Subcutaneous abdominal adipose tissue (tissue), 5 donors: ENCODE results near the gene CAPS2.

Experiments used
- H3K27ac ChIP-seq: one replicate; pipeline ENCODE4 v1.7.0; 2013; ENCODE audit warnings: low read depth, mild to moderate bottlenecking, inconsistent platforms, low read length, moderate library complexity
- H3K27me3 ChIP-seq, 5 donors: one replicate each; pipeline ENCODE4 v1.7.0; 2013; ENCODE audit warnings: low read length in 5 of 5, inconsistent platforms in 1 of 5; ENCODE audit not compliant: control insufficient read depth in 5 of 5, insufficient read depth in 4 of 5
- H3K36me3 ChIP-seq, 5 donors: one replicate each; pipeline ENCODE4 v1.7.0; 2013; ENCODE audit warnings: low read length in 5 of 5; ENCODE audit not compliant: control insufficient read depth in 5 of 5, insufficient read depth in 5 of 5
- H3K4me1 ChIP-seq, 5 donors: one replicate each; pipeline ENCODE4 v1.7.0; 2013; ENCODE audit warnings: low read length in 5 of 5, mild to moderate bottlenecking in 3 of 5, moderate library complexity in 1 of 5; ENCODE audit not compliant: control insufficient read depth in 5 of 5, insufficient read depth in 5 of 5
- H3K4me3 ChIP-seq, 5 donors: one replicate each; pipeline ENCODE4 v1.7.0; 2013; ENCODE audit warnings: low read length in 5 of 5, low read depth in 1 of 5
- H3K9ac ChIP-seq, 5 donors: one replicate each; pipeline ENCODE4 v1.7.0; 2013; ENCODE audit warnings: low read length in 5 of 5, mild to moderate bottlenecking in 4 of 5, moderate library complexity in 3 of 5
- H3K9me3 ChIP-seq, 5 donors: one replicate each; pipeline ENCODE4 v1.7.0; 2013; ENCODE audit warnings: low read length in 5 of 5; ENCODE audit not compliant: control insufficient read depth in 5 of 5
- donor health status: healthy.
- donor health status: healthy.
- donor health status: healthy.
- donor health status: healthy.
- donor health status: healthy.

The CAPS2 gene

GRCh38 chr12:75329918-75330826 is at the start of gene CAPS2:
CAPS2 (minus strand) TSS chr12:75330324; CDS start chr12:75326498, 3,826 bp downstream.
- peak within 1 kb of the TSS in 4 of 5 donors; percentile 53 to 84 (median 72) for H3K9ac ChIP-seq
- peak within 1 kb of the TSS; percentile 37 for H3K27ac ChIP-seq

GRCh38 chr12:75378354-75378753 is 48.2 kb upstream of the CAPS2 start:
- no peaks in the 10 kb centered on the region for H3K9me3 ChIP-seq
- H3K9ac ChIP-seq, result no peak overlapping the region
- H3K27me3 ChIP-seq, result no peaks in the 10 kb centered on the region
- H3K27ac ChIP-seq, result no peak overlapping the region
- no peak overlapping the region for H3K4me3 ChIP-seq
- H3K4me1 ChIP-seq, result peaks cover 0 to 15% (median 4%) of the 10 kb centered on the region in 5 donors
- no peaks in the 10 kb centered on the region for H3K36me3 ChIP-seq

More at GRCh38 chr12:75329918-75330826, at the start of gene CAPS2:
- peaks cover 4 to 21% (median 17%) of the 10 kb centered on the region in 5 donors for H3K4me1 ChIP-seq
- no peaks in the 10 kb centered on the region for H3K27me3 ChIP-seq
- H3K9me3 ChIP-seq, result no peaks in the 10 kb centered on the region
- peak within 1 kb of the TSS; percentile 74 to 93 (median 82) for H3K4me3 ChIP-seq
- no peaks in the 10 kb centered on the region for H3K36me3 ChIP-seq

GRCh38 chr12:75374971-75375370 is 44.8 kb upstream of the CAPS2 start:
- H3K36me3 ChIP-seq, result peaks cover 0 to 5% (median 0%) of the 10 kb centered on the region in 5 donors
- H3K27me3 ChIP-seq, result no peaks in the 10 kb centered on the region
- H3K4me1 ChIP-seq, result peaks cover 0 to 15% (median 4%) of the 10 kb centered on the region in 5 donors
- H3K27ac ChIP-seq, result no peak overlapping the region
- H3K9ac ChIP-seq, result no peak overlapping the region
- no peaks in the 10 kb centered on the region for H3K9me3 ChIP-seq
- no peak overlapping the region for H3K4me3 ChIP-seq

- no peak overlapping the region for H3K9ac ChIP-seq
- peaks cover 0 to 5% (median 0%) of the 10 kb centered on the region in 5 donors for H3K36me3 ChIP-seq
- H3K27me3 ChIP-seq, result no peaks in the 10 kb centered on the region
- H3K4me3 ChIP-seq, result no peak overlapping the region
- no peaks in the 10 kb centered on the region for H3K9me3 ChIP-seq
- no peaks in the 10 kb centered on the region for H3K4me1 ChIP-seq
- H3K27ac ChIP-seq, result no peak overlapping the region
These were observed 36.5 kb upstream of the CAPS2 start for GRCh38 chr12:75366629-75367028.

GRCh38 chr12:75364919-75365318 is 34.8 kb upstream of the CAPS2 start:
- Histone ChIP-seq H3K4me1 (no peaks in the 10 kb centered on the region), H3K36me3 (no peaks in the 10 kb centered on the region), H3K9me3 (no peaks in the 10 kb centered on the region), H3K4me3 (no peak overlapping the region), H3K27me3 (no peaks in the 10 kb centered on the region), H3K9ac (no peak overlapping the region), H3K27ac (no peak overlapping the region)

GRCh38 chr12:75361408-75361807 is 31.3 kb upstream of the CAPS2 start:
- Histone ChIP-seq H3K9me3 (no peaks in the 10 kb centered on the region), H3K27me3 (no peaks in the 10 kb centered on the region), H3K4me3 (no peak overlapping the region), H3K4me1 (no peaks in the 10 kb centered on the region), H3K9ac (no peak overlapping the region), H3K27ac (no peak overlapping the region), H3K36me3 (no peaks in the 10 kb centered on the region)

GRCh38 chr12:75360920-75361319 is 30.8 kb upstream of the CAPS2 start:
- H3K9ac ChIP-seq, result no peak overlapping the region
- no peaks in the 10 kb centered on the region for H3K27me3 ChIP-seq
- H3K4me1 ChIP-seq, result no peaks in the 10 kb centered on the region
- H3K27ac ChIP-seq, result no peak overlapping the region
- no peaks in the 10 kb centered on the region for H3K9me3 ChIP-seq
- H3K4me3 ChIP-seq, result no peak overlapping the region
- H3K36me3 ChIP-seq, result no peaks in the 10 kb centered on the region

GRCh38 chr12:75354011-75354410 is 23.9 kb upstream of the CAPS2 start:
- no peak overlapping the region for H3K9ac ChIP-seq
- no peaks in the 10 kb centered on the region for H3K4me1 ChIP-seq
- no peaks in the 10 kb centered on the region for H3K27me3 ChIP-seq
- no peak overlapping the region for H3K27ac ChIP-seq
- H3K9me3 ChIP-seq, result peaks cover 0 to 4% (median 0%) of the 10 kb centered on the region in 5 donors
- no peak overlapping the region for H3K4me3 ChIP-seq
- H3K36me3 ChIP-seq, result no peaks in the 10 kb centered on the region

GRCh38 chr12:75350413-75350812 is 20.3 kb upstream of the CAPS2 start:
- peaks cover 0 to 4% (median 0%) of the 10 kb centered on the region in 5 donors for H3K9me3 ChIP-seq
- no peak overlapping the region for H3K27ac ChIP-seq
- no peaks in the 10 kb centered on the region for H3K4me1 ChIP-seq
- no peaks in the 10 kb centered on the region for H3K36me3 ChIP-seq
- no peak overlapping the region for H3K9ac ChIP-seq
- no peak overlapping the region for H3K4me3 ChIP-seq
- no peaks in the 10 kb centered on the region for H3K27me3 ChIP-seq

- H3K4me3 ChIP-seq, result no peak overlapping the region
- no peaks in the 10 kb centered on the region for H3K4me1 ChIP-seq
- H3K36me3 ChIP-seq, result no peaks in the 10 kb centered on the region
- no peak overlapping the region for H3K9ac ChIP-seq
- H3K9me3 ChIP-seq, result peaks cover 0 to 4% (median 0%) of the 10 kb centered on the region in 5 donors
- no peaks in the 10 kb centered on the region for H3K27me3 ChIP-seq
- H3K27ac ChIP-seq, result no peak overlapping the region
These were observed 19.8 kb upstream of the CAPS2 start for GRCh38 chr12:75349946-75350345.
